GM10248 (cell line): ENCODE measurements around the gene SLCO2A1.

Experiments
- CTCF ChIA-PET: fragments of 300-600 bp; sonication (Branson Sonifier 250); formaldehyde crosslinking; extraction: SDS; loops from one replicate; lab custom pipeline; 2021; ENCODE audit warnings: antibody characterized with exemption; lab: Yijun Ruan, JAX
- POLR2A ChIA-PET: fragments of 350-650 bp; sonication (Branson Sonifier 250); formaldehyde crosslinking; extraction: SDS; loops from one replicate; lab custom pipeline; 2020; ENCODE audit warnings: antibody characterized with exemption; lab: Yijun Ruan, JAX
- DNase-seq: peaks from one replicate; pipeline ENCODE4 v3.0.0; 2012; ENCODE audit errors: extremely low spot score
- TF ChIP-seq, protein P1 (sequence below): IDR thresholded peaks from 2 replicates; pipeline ENCODE4 v1.5.1; 2012; ENCODE audit warnings: mild to moderate bottlenecking, low read depth; ENCODE audit errors: extremely low read depth, missing control alignments, control extremely low read depth

SLCO2A1 gene

DNA sequence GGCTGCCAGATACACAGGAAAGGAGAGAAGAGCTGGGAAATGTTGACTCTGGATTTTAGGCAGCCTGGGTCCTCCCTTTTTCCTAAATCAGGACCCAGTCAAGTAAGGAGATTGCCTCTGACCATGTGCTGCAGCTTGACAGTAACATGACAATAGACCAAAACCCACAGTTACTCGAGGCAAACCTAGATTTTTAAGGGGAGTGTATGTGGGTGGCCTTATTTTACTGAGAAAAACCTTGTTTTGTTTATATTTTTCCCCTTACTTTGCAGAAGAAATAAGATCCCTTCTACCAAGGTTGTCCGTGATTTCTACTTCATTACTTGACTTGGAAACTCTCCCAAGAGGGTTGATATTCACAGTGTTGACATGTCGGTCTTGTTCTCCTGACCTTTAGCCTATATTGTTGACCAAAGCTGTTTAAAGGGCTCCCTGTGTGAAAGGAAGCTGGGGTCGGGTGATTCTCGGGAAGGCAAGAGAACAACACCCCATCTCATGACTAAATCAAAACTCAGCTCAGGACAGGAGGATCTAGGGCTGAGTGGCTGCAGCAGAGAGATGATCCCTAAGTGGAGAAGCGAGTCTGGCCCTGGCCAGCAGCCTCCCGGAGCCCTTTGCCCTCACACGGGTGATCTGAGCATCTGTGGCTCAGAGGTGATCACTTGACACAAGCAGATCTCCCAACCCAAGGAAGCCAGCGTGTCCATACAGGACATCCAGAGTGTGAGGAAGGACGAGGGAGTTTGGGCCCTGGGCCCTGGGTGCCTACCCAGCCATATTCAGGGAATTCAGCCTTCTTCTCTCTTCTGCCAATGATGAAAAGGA is 31.0 kb upstream of the SLCO2A1 start:
- POLR2A ChIA-PET: no interaction called here
- no peak for DNase-seq
- CTCF ChIA-PET: no interaction called here
- TF ChIP-seq, protein P1, sequence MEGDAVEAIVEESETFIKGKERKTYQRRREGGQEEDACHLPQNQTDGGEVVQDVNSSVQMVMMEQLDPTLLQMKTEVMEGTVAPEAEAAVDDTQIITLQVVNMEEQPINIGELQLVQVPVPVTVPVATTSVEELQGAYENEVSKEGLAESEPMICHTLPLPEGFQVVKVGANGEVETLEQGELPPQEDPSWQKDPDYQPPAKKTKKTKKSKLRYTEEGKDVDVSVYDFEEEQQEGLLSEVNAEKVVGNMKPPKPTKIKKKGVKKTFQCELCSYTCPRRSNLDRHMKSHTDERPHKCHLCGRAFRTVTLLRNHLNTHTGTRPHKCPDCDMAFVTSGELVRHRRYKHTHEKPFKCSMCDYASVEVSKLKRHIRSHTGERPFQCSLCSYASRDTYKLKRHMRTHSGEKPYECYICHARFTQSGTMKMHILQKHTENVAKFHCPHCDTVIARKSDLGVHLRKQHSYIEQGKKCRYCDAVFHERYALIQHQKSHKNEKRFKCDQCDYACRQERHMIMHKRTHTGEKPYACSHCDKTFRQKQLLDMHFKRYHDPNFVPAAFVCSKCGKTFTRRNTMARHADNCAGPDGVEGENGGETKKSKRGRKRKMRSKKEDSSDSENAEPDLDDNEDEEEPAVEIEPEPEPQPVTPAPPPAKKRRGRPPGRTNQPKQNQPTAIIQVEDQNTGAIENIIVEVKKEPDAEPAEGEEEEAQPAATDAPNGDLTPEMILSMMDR: no peak

DNA sequence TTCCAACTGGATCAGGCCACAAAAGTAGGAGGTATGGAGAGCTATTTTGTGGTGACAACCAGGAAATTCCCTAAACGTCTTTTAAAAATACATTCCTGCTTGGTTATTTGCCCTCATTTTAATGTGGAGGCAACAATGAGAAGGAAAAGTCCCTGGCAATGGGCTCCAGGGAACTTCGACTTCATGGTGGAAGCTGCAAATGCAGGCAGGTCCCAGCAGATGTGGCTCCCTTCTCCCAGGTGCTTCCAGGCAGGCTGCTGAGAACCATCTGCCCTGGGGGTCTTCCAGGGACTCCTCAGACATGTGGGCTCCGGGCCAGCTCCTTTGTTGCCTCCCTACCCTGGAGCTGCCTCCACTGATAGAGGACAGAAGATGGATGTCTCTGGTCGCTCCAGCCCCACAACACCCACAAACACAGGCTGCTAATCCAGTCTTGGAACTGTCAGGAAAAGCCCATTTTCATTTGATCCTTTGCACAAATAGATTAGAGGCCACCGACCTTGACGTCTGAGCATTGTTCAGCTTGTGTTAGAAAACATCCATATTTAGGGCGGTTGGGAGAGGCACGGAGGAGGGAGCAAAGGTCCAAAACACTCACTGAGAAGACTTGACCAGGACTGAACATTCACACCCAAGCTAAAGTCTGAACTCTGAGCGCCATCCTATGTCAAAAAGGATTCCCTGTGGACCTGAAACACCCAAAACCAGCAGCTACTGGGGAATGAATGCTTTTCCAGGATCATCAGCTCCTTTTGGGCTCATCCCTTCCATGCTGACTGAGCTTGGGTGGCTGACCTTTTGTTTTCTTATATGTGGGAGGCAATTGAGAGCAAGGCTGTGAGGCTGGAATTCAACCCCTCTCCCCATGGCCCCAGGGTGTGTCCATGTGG is 30.2 kb upstream of the SLCO2A1 start:
- ChIA-PET POLR2A (no interaction called here), CTCF (interaction anchor here (0.9 kb wide), 1 partner anchor 10 kb away, joined by 3 read pairs; no protein-coding TSS in a partner anchor)
- no peak for DNase-seq
- TF ChIP-seq, protein P1: no peak

DNA sequence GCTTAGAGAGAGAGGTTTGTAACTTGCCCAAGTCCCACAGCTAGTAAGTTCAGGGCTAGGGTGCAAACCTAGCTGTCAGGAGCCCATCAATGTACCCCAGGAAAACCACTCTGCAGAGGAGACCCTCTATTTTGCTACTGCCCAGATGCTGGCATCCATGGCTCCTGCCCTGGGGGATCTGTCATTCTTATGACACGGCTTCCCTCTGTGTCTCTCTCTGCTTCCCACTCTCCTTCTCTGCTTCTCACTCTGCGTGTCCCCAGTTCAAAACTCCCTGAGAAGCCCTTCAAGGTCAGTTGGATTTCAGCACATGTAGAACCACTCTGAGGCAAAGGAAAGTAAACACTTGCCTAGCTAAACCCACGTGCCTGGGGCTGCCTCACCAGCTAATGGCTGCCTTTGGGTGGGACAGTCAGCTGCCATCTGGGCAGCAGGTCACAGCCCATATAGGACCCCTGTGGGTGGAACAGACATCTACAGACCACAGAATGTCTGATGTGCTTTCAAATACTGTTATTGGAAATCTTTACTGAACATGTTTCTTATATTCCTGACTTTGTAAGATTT is 29.4 kb upstream of the SLCO2A1 start:
- no peak for DNase-seq
- POLR2A ChIA-PET: no interaction called here
- CTCF ChIA-PET: interaction anchor here (0.9 kb wide), 1 partner anchor 9 kb away, joined by 3 read pairs; no protein-coding TSS in a partner anchor
- TF ChIP-seq, protein P1: no peak

DNA sequence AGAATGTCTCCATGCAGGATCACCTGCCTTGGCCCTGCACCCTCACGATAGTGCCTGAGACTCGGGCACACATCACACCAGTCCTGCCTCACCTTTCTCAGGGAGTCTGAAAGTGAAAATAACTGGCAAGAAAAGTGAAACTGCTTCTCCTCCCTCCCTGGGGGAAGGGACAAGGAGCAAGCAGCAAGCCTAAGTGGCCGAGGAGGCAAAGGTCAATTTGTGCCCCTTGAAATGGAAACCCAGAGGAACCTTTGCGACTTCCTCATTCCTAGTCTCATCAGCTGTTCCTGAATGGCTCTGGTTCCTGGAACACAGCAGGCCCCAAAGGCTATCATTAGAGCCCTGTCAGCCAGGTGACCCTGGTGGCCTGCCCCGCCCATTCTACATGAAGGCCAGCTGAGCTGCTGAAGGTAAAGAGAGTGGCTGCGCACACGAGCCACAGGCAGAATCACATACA is 28.0 kb upstream of the SLCO2A1 start:
- TF ChIP-seq, protein P1: no peak
- ChIA-PET POLR2A (no interaction called here), CTCF (no interaction called here)
- no peak for DNase-seq

DNA sequence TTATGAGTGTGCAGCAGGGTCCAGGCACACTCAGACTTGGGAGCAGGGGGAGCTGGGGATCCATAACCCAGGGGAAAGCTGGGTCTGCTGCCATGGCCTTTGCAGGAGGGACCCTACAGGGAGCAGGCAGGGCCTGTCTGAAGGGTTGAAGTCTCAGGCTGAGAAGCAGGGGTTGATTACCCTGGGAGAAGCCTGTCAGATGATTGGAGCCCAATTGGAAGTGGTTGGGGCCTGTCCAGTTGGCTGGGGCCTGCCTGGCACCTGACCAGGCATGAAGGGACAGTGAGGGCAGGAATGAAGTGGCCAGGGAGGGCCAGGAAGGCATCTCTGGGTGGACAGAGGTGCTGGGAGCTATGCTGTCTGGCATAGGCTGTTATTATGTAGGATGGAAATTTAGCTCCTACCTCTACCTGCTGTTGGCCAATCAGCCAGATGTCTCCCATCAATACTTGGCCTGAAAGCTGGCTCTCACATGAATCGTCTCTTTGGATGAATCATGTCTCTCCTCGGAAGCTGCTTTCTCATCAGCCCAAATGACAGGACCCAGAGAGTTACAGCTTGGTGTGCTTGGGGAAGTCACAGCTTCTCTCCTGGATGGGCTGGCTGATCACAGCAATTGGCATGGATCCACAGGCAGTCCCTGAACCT is 27.4 kb upstream of the SLCO2A1 start:
- DNase-seq: no peak
- ChIA-PET CTCF (no interaction called here), POLR2A (no interaction called here)
- TF ChIP-seq, protein P1: no peak
